ACC112 (cell line): ENCODE measurements around the gene CH25H.

Experiments
- H2AFZ ChIP-seq: fragments of 200-600 bp; sonication (generic); one replicate; pipeline ENCODE4 v1.6.0; 2017; ENCODE audit warnings: antibody characterized with exemption, low read length; ENCODE audit not compliant: unreplicated experiment
- H3K27ac ChIP-seq: fragments of 200-600 bp; sonication (generic); 2 replicates; pipeline ENCODE4 v1.5.1; 2014; ENCODE audit warnings: low read depth, mild to moderate bottlenecking, antibody characterized with exemption, low read length, moderate library complexity
- H3K27me3 ChIP-seq: fragments of 200-600 bp; sonication (generic); 2 replicates; pipeline ENCODE4 v1.6.1; 2014; ENCODE audit warnings: mild to moderate bottlenecking, antibody characterized with exemption, low read length, moderate library complexity, mixed read lengths; ENCODE audit not compliant: insufficient read depth
- H3K36me3 ChIP-seq: fragments of 200-600 bp; sonication (generic); 2 replicates; pipeline ENCODE4 v1.6.1; 2016; ENCODE audit warnings: mild to moderate bottlenecking, antibody characterized with exemption, low read length, moderate library complexity, mixed read lengths; ENCODE audit not compliant: insufficient read depth
- H3K4me1 ChIP-seq: fragments of 200-600 bp; sonication (generic); one replicate; pipeline ENCODE4 v1.6.1; 2016; ENCODE audit warnings: low read length, mixed read lengths; ENCODE audit not compliant: insufficient read depth, unreplicated experiment, control insufficient read depth
- H3K4me3 ChIP-seq: fragments of 200-600 bp; sonication (generic); 2 replicates; pipeline ENCODE4 v1.5.1; 2014; ENCODE audit warnings: mild to moderate bottlenecking, low read depth, low read length
- H3K79me2 ChIP-seq: fragments of 200-600 bp; sonication (generic); one replicate; pipeline ENCODE4 v1.6.0; 2016; ENCODE audit warnings: low read length; ENCODE audit not compliant: control insufficient read depth, unreplicated experiment, insufficient read depth

Gene CH25H

GRCh38 chr10:89228962-89229361 lies 21.8 kb upstream of the CH25H start:
- H3K4me1 ChIP-seq = no peaks in the 10 kb centered on the region
- H3K4me3 ChIP-seq = no peak overlapping the region
- H3K36me3 ChIP-seq = peaks cover 3% of the 10 kb centered on the region; the same call in 1 of the 2 replicates
- no peaks in the 10 kb centered on the region for H3K79me2 ChIP-seq
- H3K27me3 ChIP-seq = no peaks in the 10 kb centered on the region
- H2AFZ ChIP-seq = no peak overlapping the region
- no peak overlapping the region for H3K27ac ChIP-seq

- Histone ChIP-seq H3K79me2 (no peaks in the 10 kb centered on the region), H3K36me3 (peaks cover 3% of the 10 kb centered on the region; the same call in 1 of the 2 replicates), H3K27me3 (no peaks in the 10 kb centered on the region), H3K4me1 (no peaks in the 10 kb centered on the region), H2AFZ (no peak overlapping the region), H3K27ac (no peak overlapping the region), H3K4me3 (no peak overlapping the region)
These were observed 21.0 kb upstream of the CH25H start for GRCh38 chr10:89228146-89228545.

GRCh38 chr10:89226891-89227290 lies 19.8 kb upstream of the CH25H start:
- no peaks in the 10 kb centered on the region for H3K27me3 ChIP-seq
- H3K4me1 ChIP-seq = no peaks in the 10 kb centered on the region
- H3K4me3 ChIP-seq = no peak overlapping the region
- H3K36me3 ChIP-seq = peaks cover 3% of the 10 kb centered on the region; the same call in 1 of the 2 replicates
- no peaks in the 10 kb centered on the region for H3K79me2 ChIP-seq
- H2AFZ ChIP-seq = no peak overlapping the region
- H3K27ac ChIP-seq = no peak overlapping the region

- H3K27me3 ChIP-seq = no peaks in the 10 kb centered on the region
- H3K4me1 ChIP-seq = no peaks in the 10 kb centered on the region
- H3K27ac ChIP-seq = no peak overlapping the region
- H3K4me3 ChIP-seq = no peak overlapping the region
- H3K36me3 ChIP-seq = peaks cover 3% of the 10 kb centered on the region; the same call in 1 of the 2 replicates
- no peaks in the 10 kb centered on the region for H3K79me2 ChIP-seq
- no peak overlapping the region for H2AFZ ChIP-seq
These were observed 17.8 kb upstream of the CH25H start for GRCh38 chr10:89224739-89225443.

- H3K27ac ChIP-seq = no peak overlapping the region
- H3K36me3 ChIP-seq = no peaks in the 10 kb centered on the region
- no peak overlapping the region for H3K4me3 ChIP-seq
- H3K4me1 ChIP-seq = peaks cover 6% of the 10 kb centered on the region
- H3K79me2 ChIP-seq = no peaks in the 10 kb centered on the region
- H2AFZ ChIP-seq = no peak overlapping the region
- H3K27me3 ChIP-seq = no peaks in the 10 kb centered on the region
These were observed 14.8 kb upstream of the CH25H start for GRCh38 chr10:89221919-89222318.

GRCh38 chr10:89219513-89220218 lies 12.5 kb upstream of the CH25H start:
- H3K4me3 ChIP-seq = no peak overlapping the region
- peaks cover 6% of the 10 kb centered on the region for H3K4me1 ChIP-seq
- no peaks in the 10 kb centered on the region for H3K79me2 ChIP-seq
- no peak overlapping the region for H2AFZ ChIP-seq
- H3K27me3 ChIP-seq = no peaks in the 10 kb centered on the region
- no peaks in the 10 kb centered on the region for H3K36me3 ChIP-seq
- H3K27ac ChIP-seq = no peak overlapping the region

- no peak overlapping the region for H2AFZ ChIP-seq
- no peak overlapping the region for H3K4me3 ChIP-seq
- H3K4me1 ChIP-seq = peaks cover 6% of the 10 kb centered on the region
- H3K36me3 ChIP-seq = no peaks in the 10 kb centered on the region
- no peaks in the 10 kb centered on the region for H3K27me3 ChIP-seq
- H3K27ac ChIP-seq = peak overlapping the region; percentile 27
- no peaks in the 10 kb centered on the region for H3K79me2 ChIP-seq
These were observed 10.2 kb upstream of the CH25H start for GRCh38 chr10:89217057-89217990.

GRCh38 chr10:89216056-89216455 lies 8.9 kb upstream of the CH25H start:
- no peaks in the 10 kb centered on the region for H3K27me3 ChIP-seq
- no peaks in the 10 kb centered on the region for H3K79me2 ChIP-seq
- no peak overlapping the region for H3K4me3 ChIP-seq
- H3K4me1 ChIP-seq = peaks cover 12% of the 10 kb centered on the region
- H3K27ac ChIP-seq = no peak overlapping the region
- no peak overlapping the region for H2AFZ ChIP-seq
- no peaks in the 10 kb centered on the region for H3K36me3 ChIP-seq

GRCh38 chr10:89215511-89215910 lies 8.4 kb upstream of the CH25H start:
- peaks cover 12% of the 10 kb centered on the region for H3K4me1 ChIP-seq
- no peaks in the 10 kb centered on the region for H3K36me3 ChIP-seq

GRCh38 chr10:89214566-89215165 lies 7.5 kb upstream of the CH25H start:
- Histone ChIP-seq H3K27me3 (no peaks in the 10 kb centered on the region), H2AFZ (no peak overlapping the region), H3K27ac (no peak overlapping the region), H3K4me1 (peaks cover 12% of the 10 kb centered on the region), H3K36me3 (no peaks in the 10 kb centered on the region), H3K79me2 (no peaks in the 10 kb centered on the region), H3K4me3 (no peak overlapping the region)

More at GRCh38 chr10:89215511-89215910, 8.4 kb upstream of the CH25H start:
- H2AFZ ChIP-seq = no peak overlapping the region
- no peak overlapping the region for H3K4me3 ChIP-seq
- no peaks in the 10 kb centered on the region for H3K79me2 ChIP-seq
- H3K27ac ChIP-seq = no peak overlapping the region
- no peaks in the 10 kb centered on the region for H3K27me3 ChIP-seq
